GM12864 (cell line): ENCODE data around the gene MROH2A.

ENCODE experiments used
- DNase-seq: peaks from one replicate; pipeline ENCODE4 v3.0.0-alpha.2; 2011; ENCODE audit warnings: low read depth
- H3K4me3 ChIP-seq: 2 replicates; pipeline ENCODE4 v1.5.1; 2011; ENCODE audit warnings: mild to moderate bottlenecking, low read depth, low read length, control low read depth
- CTCF ChIP-seq: IDR thresholded peaks from 2 replicates; pipeline ENCODE4 v1.5.1; 2011; ENCODE audit warnings: low read depth, mild to moderate bottlenecking, moderate library complexity, low read length, control low read depth, inconsistent platforms; ENCODE audit errors: missing control alignments

MROH2A gene

GRCh38 chr2:233838726-233839446 is 60.8 kb downstream of the MROH2A start:
- no peak overlapping the region for H3K4me3 ChIP-seq
- TF ChIP-seq CTCF, result no peak
- no peak for DNase-seq

DNA sequence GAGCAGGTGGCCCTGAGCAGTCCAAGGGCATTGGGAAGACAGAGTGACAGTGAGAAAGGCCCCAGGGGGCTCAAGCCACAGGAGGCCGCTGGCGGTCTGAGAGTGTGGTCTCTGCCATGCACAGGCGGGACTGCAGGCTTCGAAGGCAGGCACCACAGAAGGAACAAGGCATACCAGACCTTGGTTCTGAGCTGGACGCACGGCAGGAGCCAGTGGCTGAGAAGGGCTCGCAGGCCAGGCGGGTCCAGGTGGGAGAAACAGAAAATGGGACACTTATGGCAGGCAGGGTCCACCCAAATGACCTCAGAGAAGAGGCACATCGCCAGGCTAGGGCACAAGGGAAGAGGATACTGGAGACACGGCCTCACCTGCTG is 61.3 kb downstream of the MROH2A start:
- H3K4me3 ChIP-seq, result no peak overlapping the region
- DNase-seq, result no peak
- no peak for TF ChIP-seq CTCF

DNA sequence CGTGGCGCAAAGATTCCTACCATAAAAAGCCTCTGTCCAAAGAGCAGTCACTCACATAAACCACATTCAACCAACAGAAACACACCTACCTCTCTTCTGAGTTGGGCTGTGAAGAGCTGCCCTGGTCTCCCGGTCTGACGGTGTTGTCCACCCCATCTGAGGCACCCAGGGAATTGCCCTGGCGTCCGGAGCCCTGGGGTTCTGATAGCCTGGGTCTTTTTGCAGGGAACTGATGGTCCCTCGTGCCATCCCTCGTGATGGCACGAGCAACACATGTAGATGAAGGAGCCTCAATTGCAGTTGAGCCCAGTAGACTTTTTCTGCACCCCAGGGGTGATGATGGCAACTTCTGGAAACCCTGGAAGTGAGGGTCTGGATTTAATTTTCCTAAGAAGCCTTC is 62.4 kb downstream of the MROH2A start:
- no peak for TF ChIP-seq CTCF
- no peak for DNase-seq
- H3K4me3 ChIP-seq, result no peak overlapping the region

- no peak for TF ChIP-seq CTCF
- DNase-seq, result no peak
- H3K4me3 ChIP-seq, result no peak overlapping the region
These were observed 63.1 kb downstream of the MROH2A start for GRCh38 chr2:233841183-233841582.

DNA sequence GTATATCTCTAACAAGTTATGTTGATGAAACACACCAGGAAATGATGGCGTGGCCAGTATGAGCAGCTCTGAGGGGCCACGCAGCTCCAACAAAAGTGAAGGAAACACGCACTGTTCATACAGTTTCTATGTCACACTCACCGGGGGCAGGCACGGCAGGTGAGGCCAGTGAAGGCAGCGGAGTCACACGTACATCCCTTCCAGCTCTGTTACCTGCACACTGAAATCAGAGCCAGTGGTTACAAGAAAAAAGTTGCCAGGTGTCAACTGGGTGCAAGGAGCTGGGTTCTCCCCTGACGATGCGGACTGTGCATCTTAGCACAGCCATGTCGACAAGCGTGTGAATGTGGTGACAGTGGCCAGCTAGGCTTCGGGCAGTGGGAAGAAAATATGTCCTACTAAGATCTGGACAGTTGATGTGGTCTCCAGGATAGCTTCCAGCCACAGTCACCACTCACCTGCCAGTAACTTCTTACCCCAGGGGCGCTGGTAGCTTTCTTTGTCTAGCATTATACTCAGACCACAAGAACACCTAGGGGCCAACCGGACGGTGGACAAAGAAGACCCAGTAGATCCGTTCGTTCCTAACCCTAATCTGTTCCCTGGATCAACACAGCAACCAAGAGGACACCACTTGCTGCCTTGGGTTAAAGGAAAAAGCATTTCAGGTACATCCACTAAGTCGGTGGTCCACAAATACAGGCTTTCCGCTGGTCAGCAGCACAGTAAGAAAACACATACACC is 66.1 kb downstream of the MROH2A start:
- DNase-seq, result no peak
- no peak overlapping the region for H3K4me3 ChIP-seq
- TF ChIP-seq CTCF, result no peak

DNA sequence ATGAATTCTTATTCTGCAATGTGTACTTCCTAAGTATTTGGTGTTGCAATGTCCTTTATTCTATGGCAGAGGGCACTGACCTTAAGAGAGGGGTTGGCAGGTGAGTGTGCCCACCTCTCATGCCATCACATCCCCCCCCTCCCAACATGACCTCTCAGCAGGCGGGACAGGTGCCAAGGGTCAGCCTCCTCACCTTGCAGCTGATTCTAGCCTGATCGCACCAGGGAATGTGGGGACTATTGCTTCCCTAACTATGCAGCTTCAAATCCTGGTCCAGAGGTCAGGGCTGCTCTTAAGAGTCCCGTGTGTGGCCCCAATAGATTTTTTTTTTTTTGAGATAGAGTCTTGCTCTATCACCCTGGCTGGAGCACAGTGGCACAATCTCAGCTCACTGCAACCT is 66.7 kb downstream of the MROH2A start:
- no peak overlapping the region for H3K4me3 ChIP-seq
- TF ChIP-seq CTCF, result no peak
- no peak for DNase-seq
